Memory B cell (primary cell): Measurements from ENCODE around the gene METTL21C.

Experiments used
- ATAC-seq: fragments of 150-1000 bp; cut with Tn5 transposase; 2 replicates; pipeline ENCODE4 v1.10.0; 2021; ENCODE audit warnings: low read depth, mild to moderate bottlenecking, moderate library complexity
- DNase-seq, 2 donors: peaks; one replicate each; pipeline ENCODE4 v3.0.0; 2022; ENCODE audit warnings: low spot score in 2 of 2
- H3K27ac Mint-ChIP-seq: one replicate; pipeline ENCODE4 v1.8.0; 2022; ENCODE audit warnings: mild to moderate bottlenecking, moderate library complexity, mixed read lengths
- H3K27me3 Mint-ChIP-seq: one replicate; pipeline ENCODE4 v1.8.0; 2022; ENCODE audit warnings: mixed read lengths
- H3K36me3 Mint-ChIP-seq: one replicate; pipeline ENCODE4 v1.8.0; 2022; ENCODE audit warnings: mild to moderate bottlenecking, mixed read lengths
- H3K4me1 Mint-ChIP-seq: one replicate; pipeline ENCODE4 v1.8.0; 2022; ENCODE audit warnings: mixed read lengths
- H3K4me3 Mint-ChIP-seq: one replicate; pipeline ENCODE4 v1.8.0; 2022; ENCODE audit warnings: mild to moderate bottlenecking, moderate library complexity, mixed read lengths
- H3K9me3 Mint-ChIP-seq: one replicate; pipeline ENCODE4 v1.8.0; 2022; ENCODE audit warnings: mixed read lengths

The METTL21C gene

GRCh38 chr13:102688306-102688973, 6.4 kb downstream of the METTL21C start:
- ATAC-seq, result no peak
- Mint-ChIP-seq H3K36me3 (no peaks in the 10 kb centered on the region), H3K27me3 (peaks cover 7% of the 10 kb centered on the region), H3K27ac (no peak overlapping the region), H3K9me3 (no peaks in the 10 kb centered on the region), H3K4me3 (no peak overlapping the region), H3K4me1 (no peaks in the 10 kb centered on the region)
- DNase-seq, result no peak

GRCh38 chr13:102687520-102687919, 7.3 kb downstream of the METTL21C start:
- H3K9me3 Mint-ChIP-seq, result peaks cover 1% of the 10 kb centered on the region
- no peak overlapping the region for H3K27ac Mint-ChIP-seq
- DNase-seq, result no peak
- H3K36me3 Mint-ChIP-seq, result no peaks in the 10 kb centered on the region
- no peak overlapping the region for H3K4me3 Mint-ChIP-seq
- peaks cover 5% of the 10 kb centered on the region for H3K27me3 Mint-ChIP-seq
- ATAC-seq, result no peak
- H3K4me1 Mint-ChIP-seq, result no peaks in the 10 kb centered on the region

- no peak overlapping the region for H3K27ac Mint-ChIP-seq
- H3K9me3 Mint-ChIP-seq, result peaks cover 1% of the 10 kb centered on the region
Measured at GRCh38 chr13:102686024-102686423, 8.8 kb downstream of the METTL21C start.

GRCh38 chr13:102683637-102684036, 11.2 kb downstream of the METTL21C start:
- H3K27me3 Mint-ChIP-seq, result no peaks in the 10 kb centered on the region
- H3K4me3 Mint-ChIP-seq, result no peak overlapping the region
- H3K36me3 Mint-ChIP-seq, result peaks cover 5% of the 10 kb centered on the region
- peaks cover 1% of the 10 kb centered on the region for H3K9me3 Mint-ChIP-seq
- H3K4me1 Mint-ChIP-seq, result peaks cover 10% of the 10 kb centered on the region
- DNase-seq (no peak), ATAC-seq (no peak)
- no peak overlapping the region for H3K27ac Mint-ChIP-seq

More at GRCh38 chr13:102686024-102686423, 8.8 kb downstream of the METTL21C start:
- peaks cover 3% of the 10 kb centered on the region for H3K27me3 Mint-ChIP-seq
- H3K36me3 Mint-ChIP-seq, result no peaks in the 10 kb centered on the region
- peaks cover 4% of the 10 kb centered on the region for H3K4me1 Mint-ChIP-seq
- H3K4me3 Mint-ChIP-seq, result no peak overlapping the region
- no peak for ATAC-seq
- no peak for DNase-seq

- H3K4me3 Mint-ChIP-seq, result no peak overlapping the region
- H3K27ac Mint-ChIP-seq, result no peak overlapping the region
- DNase-seq (no peak), ATAC-seq (no peak)
- H3K36me3 Mint-ChIP-seq, result peaks cover 9% of the 10 kb centered on the region
- H3K9me3 Mint-ChIP-seq, result peaks cover 1% of the 10 kb centered on the region
- H3K4me1 Mint-ChIP-seq, result peaks cover 12% of the 10 kb centered on the region
- no peaks in the 10 kb centered on the region for H3K27me3 Mint-ChIP-seq
Measured at GRCh38 chr13:102682727-102683126, 12.1 kb downstream of the METTL21C start.

GRCh38 chr13:102682211-102682610, 12.6 kb downstream of the METTL21C start:
- Mint-ChIP-seq H3K9me3 (peaks cover 1% of the 10 kb centered on the region), H3K27me3 (no peaks in the 10 kb centered on the region), H3K27ac (no peak overlapping the region), H3K4me1 (peaks cover 12% of the 10 kb centered on the region), H3K36me3 (peaks cover 13% of the 10 kb centered on the region), H3K4me3 (no peak overlapping the region)
- ATAC-seq (no peak), DNase-seq (no peak)

- DNase-seq (no peak), ATAC-seq (peak; percentile 83)
- H3K9me3 Mint-ChIP-seq, result peaks cover 1% of the 10 kb centered on the region
- H3K4me1 Mint-ChIP-seq, result peaks cover 12% of the 10 kb centered on the region
- H3K27me3 Mint-ChIP-seq, result no peaks in the 10 kb centered on the region
- H3K36me3 Mint-ChIP-seq, result peaks cover 16% of the 10 kb centered on the region
- H3K4me3 Mint-ChIP-seq, result no peak overlapping the region
- H3K27ac Mint-ChIP-seq, result peak overlapping the region; percentile 28
Measured at GRCh38 chr13:102680842-102681740, 13.8 kb downstream of the METTL21C start.

- peak overlapping the region; percentile 28 for H3K27ac Mint-ChIP-seq
- H3K36me3 Mint-ChIP-seq, result peaks cover 18% of the 10 kb centered on the region
- no peak overlapping the region for H3K4me3 Mint-ChIP-seq
- peaks cover 12% of the 10 kb centered on the region for H3K4me1 Mint-ChIP-seq
- no peaks in the 10 kb centered on the region for H3K27me3 Mint-ChIP-seq
- H3K9me3 Mint-ChIP-seq, result peaks cover 1% of the 10 kb centered on the region
- DNase-seq (no peak), ATAC-seq (no peak)
Measured at GRCh38 chr13:102680133-102680717, 14.6 kb downstream of the METTL21C start.

- Mint-ChIP-seq H3K27me3 (no peaks in the 10 kb centered on the region), H3K4me1 (peaks cover 12% of the 10 kb centered on the region), H3K9me3 (peaks cover 1% of the 10 kb centered on the region), H3K27ac (peak overlapping the region; percentile 28), H3K36me3 (peaks cover 18% of the 10 kb centered on the region), H3K4me3 (no peak overlapping the region)
- ATAC-seq, result no peak
- no peak for DNase-seq
Measured at GRCh38 chr13:102679449-102680132, 15.3 kb downstream of the METTL21C start.

- peaks cover 18% of the 10 kb centered on the region for H3K36me3 Mint-ChIP-seq
- H3K27me3 Mint-ChIP-seq, result no peaks in the 10 kb centered on the region
- DNase-seq (no peak), ATAC-seq (no peak)
- peaks cover 12% of the 10 kb centered on the region for H3K4me1 Mint-ChIP-seq
- no peak overlapping the region for H3K27ac Mint-ChIP-seq
- H3K4me3 Mint-ChIP-seq, result no peak overlapping the region
- H3K9me3 Mint-ChIP-seq, result peaks cover 1% of the 10 kb centered on the region
Measured at GRCh38 chr13:102678339-102679107, 16.3 kb downstream of the METTL21C start.

GRCh38 chr13:102677122-102677521, 17.7 kb downstream of the METTL21C start:
- H3K4me3 Mint-ChIP-seq, result no peak overlapping the region
- H3K4me1 Mint-ChIP-seq, result peaks cover 12% of the 10 kb centered on the region
- H3K36me3 Mint-ChIP-seq, result peaks cover 23% of the 10 kb centered on the region
- H3K27ac Mint-ChIP-seq, result peak overlapping the region; percentile 12
- no peak for ATAC-seq
- no peaks in the 10 kb centered on the region for H3K27me3 Mint-ChIP-seq
- DNase-seq, result no peak
- no peaks in the 10 kb centered on the region for H3K9me3 Mint-ChIP-seq

- peaks cover 31% of the 10 kb centered on the region for H3K36me3 Mint-ChIP-seq
Measured at GRCh38 chr13:102675115-102675514, 19.7 kb downstream of the METTL21C start.

GRCh38 chr13:102670130-102670529, 24.7 kb downstream of the METTL21C start:
- ATAC-seq (no peak), DNase-seq (no peak)
- H3K36me3 Mint-ChIP-seq, result peaks cover 49% of the 10 kb centered on the region
- peaks cover 15% of the 10 kb centered on the region for H3K9me3 Mint-ChIP-seq
- no peak overlapping the region for H3K27ac Mint-ChIP-seq
- H3K27me3 Mint-ChIP-seq, result no peaks in the 10 kb centered on the region
- no peak overlapping the region for H3K4me3 Mint-ChIP-seq
- H3K4me1 Mint-ChIP-seq, result no peaks in the 10 kb centered on the region

More at GRCh38 chr13:102675115-102675514, 19.7 kb downstream of the METTL21C start:
- no peak overlapping the region for H3K27ac Mint-ChIP-seq
- no peak for DNase-seq
- ATAC-seq, result no peak
- H3K9me3 Mint-ChIP-seq, result peaks cover 2% of the 10 kb centered on the region
- no peaks in the 10 kb centered on the region for H3K27me3 Mint-ChIP-seq
- no peak overlapping the region for H3K4me3 Mint-ChIP-seq
- H3K4me1 Mint-ChIP-seq, result peaks cover 2% of the 10 kb centered on the region
